Transverse colon (tissue), 4 donors: ENCODE measurements around the gene EYA2.

Source experiments
- POLR2AphosphoS5 ChIP-seq, 3 donors: sonication (generic); formaldehyde crosslinking; IDR thresholded peaks; one replicate each; pipeline ENCODE4 v1.6.1; 2016; ENCODE audit warnings: antibody characterized with exemption in 3 of 3
- TF ChIP-seq, protein P1 (sequence below), 5 experiments: fragments of 200-600 bp in 3 of 5; fragments of 450-650 bp in 2 of 5; sonication (generic) in 3 of 5; IDR thresholded peaks; 1 replicate in 2 of 5; 2 replicates in 3 of 5; pipeline ENCODE4 v1.5.1; 2016 to 2017; ENCODE audit warnings: antibody characterized with exemption in 5 of 5, inconsistent platforms in 3 of 5, mild to moderate bottlenecking in 2 of 5, moderate library complexity in 1 of 5

DNA sequence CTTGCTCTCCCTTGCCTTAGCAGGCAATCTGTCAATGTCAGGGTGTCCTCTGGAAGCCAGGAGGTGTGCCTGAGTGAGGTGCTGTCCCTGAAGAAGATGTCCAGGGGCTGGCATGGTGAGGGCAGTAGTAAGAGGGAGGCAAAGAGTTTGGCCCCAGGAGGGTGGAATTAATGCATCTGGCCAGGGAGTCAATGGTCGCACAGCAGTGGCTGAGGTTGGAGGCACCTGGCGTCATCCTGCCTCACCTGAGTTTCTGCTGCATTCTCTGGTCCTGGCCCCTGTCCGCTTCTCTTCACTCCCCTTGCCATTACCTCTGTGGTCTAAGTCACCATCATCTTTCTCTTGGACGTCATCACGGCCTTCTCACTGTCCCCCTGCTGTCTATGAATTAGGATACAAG lies 255.3 kb downstream of the EYA2 start:
- TF ChIP-seq POLR2AphosphoS5 (IDR thresholded peaks at IDR 0.05), result no peak
- TF ChIP-seq, protein P1, sequence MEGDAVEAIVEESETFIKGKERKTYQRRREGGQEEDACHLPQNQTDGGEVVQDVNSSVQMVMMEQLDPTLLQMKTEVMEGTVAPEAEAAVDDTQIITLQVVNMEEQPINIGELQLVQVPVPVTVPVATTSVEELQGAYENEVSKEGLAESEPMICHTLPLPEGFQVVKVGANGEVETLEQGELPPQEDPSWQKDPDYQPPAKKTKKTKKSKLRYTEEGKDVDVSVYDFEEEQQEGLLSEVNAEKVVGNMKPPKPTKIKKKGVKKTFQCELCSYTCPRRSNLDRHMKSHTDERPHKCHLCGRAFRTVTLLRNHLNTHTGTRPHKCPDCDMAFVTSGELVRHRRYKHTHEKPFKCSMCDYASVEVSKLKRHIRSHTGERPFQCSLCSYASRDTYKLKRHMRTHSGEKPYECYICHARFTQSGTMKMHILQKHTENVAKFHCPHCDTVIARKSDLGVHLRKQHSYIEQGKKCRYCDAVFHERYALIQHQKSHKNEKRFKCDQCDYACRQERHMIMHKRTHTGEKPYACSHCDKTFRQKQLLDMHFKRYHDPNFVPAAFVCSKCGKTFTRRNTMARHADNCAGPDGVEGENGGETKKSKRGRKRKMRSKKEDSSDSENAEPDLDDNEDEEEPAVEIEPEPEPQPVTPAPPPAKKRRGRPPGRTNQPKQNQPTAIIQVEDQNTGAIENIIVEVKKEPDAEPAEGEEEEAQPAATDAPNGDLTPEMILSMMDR (IDR thresholded peaks at IDR 0.05), result no peak
